Right lobe of liver (tissue), 4 donors: ENCODE measurements around the gene SRPK2.

Experiments used
- CTCF ChIP-seq, 4 donors: fragments of 200-600 bp in 3 of 4; fragments of 450-650 bp in 1 of 4; IDR thresholded peaks; one replicate each; pipeline versions ENCODE4 v1.5.1 to v1.8.0; 2016 to 2022; ENCODE audit warnings: antibody characterized with exemption in 4 of 4, mild to moderate bottlenecking in 2 of 4
- POLR2A ChIP-seq: fragments of 450-650 bp; IDR thresholded peaks from one replicate; pipeline ENCODE4 v1.6.1; 2017; ENCODE audit warnings: antibody characterized with exemption, mild to moderate bottlenecking
- donor health status: DM: no; HTN: no; CAD: no.
- donor health status: DM: no; HTN: no; CAD: no.
- donor health status: DM: no; HTN: yes; CAD: no.

- TF ChIP-seq CTCF (IDR thresholded peaks at IDR 0.05): peak; percentile 33 to 49 (median 44)
- TF ChIP-seq POLR2A: no peak
These were observed 41.3 kb upstream of the SRPK2 start for GRCh38 chr7:105429746-105430612.
